Right renal pelvis (tissue), 4 donors: ENCODE results near the gene MRTFB. TPM values are rescaled to one million over a fixed set of nuclear protein-coding genes. Genes with fewer than 3 reads are reported as not detected.

Source experiments
- DNase-seq, 4 donors: peaks; one replicate each; pipeline ENCODE4 v3.0.0-alpha.2; 2013; ENCODE audit warnings: low read depth in 4 of 4, low spot score in 3 of 4, missing footprints in 1 of 4
- polyA plus RNA-seq, 4 donors: library from polyadenylated mRNA; unstranded; fragments of 120-200 nt; gene quantifications; one replicate each; pipeline ENCODE4 v1.2.1, GENCODE V29; 2013; ENCODE audit not compliant: insufficient read length in 4 of 4

MRTFB gene
- polyA plus RNA-seq, 4 donors: 29.0 to 37.4 (median 34.8) TPM

GRCh38 chr16:14131774-14132695 lies 60.9 kb downstream of the MRTFB start:
- no peak for DNase-seq

- DNase-seq: no peak
These were observed 61.6 kb downstream of the MRTFB start for GRCh38 chr16:14132696-14133048.

GRCh38 chr16:14133907-14134306 lies 62.8 kb downstream of the MRTFB start:
- DNase-seq: no peak

GRCh38 chr16:14135704-14136103 lies 64.6 kb downstream of the MRTFB start:
- DNase-seq: no peak

- DNase-seq: no peak
These were observed 68.8 kb downstream of the MRTFB start for GRCh38 chr16:14139872-14140271.

GRCh38 chr16:14140923-14141322 lies 69.8 kb downstream of the MRTFB start:
- no peak for DNase-seq

- DNase-seq: no peak
These were observed 75.3 kb downstream of the MRTFB start for GRCh38 chr16:14146445-14146844.

GRCh38 chr16:14148016-14148415 lies 76.9 kb downstream of the MRTFB start:
- DNase-seq: no peak

GRCh38 chr16:14148569-14148968 lies 77.5 kb downstream of the MRTFB start:
- DNase-seq: no peak

- no peak for DNase-seq
These were observed 79.7 kb downstream of the MRTFB start for GRCh38 chr16:14150796-14151195.

GRCh38 chr16:14151256-14152030 lies 80.3 kb downstream of the MRTFB start:
- DNase-seq: no peak

GRCh38 chr16:14155572-14156190 lies 84.6 kb downstream of the MRTFB start:
- DNase-seq: no peak

GRCh38 chr16:14164916-14165662 lies 94.0 kb downstream of the MRTFB start:
- no peak for DNase-seq

- DNase-seq: no peak
These were observed 97.0 kb downstream of the MRTFB start for GRCh38 chr16:14168146-14168545.

GRCh38 chr16:14172200-14172809 lies 101.2 kb downstream of the MRTFB start:
- no peak for DNase-seq

GRCh38 chr16:14175086-14175485 lies 104.0 kb downstream of the MRTFB start:
- DNase-seq: no peak

- no peak for DNase-seq
These were observed 106.6 kb downstream of the MRTFB start for GRCh38 chr16:14177704-14178103.

GRCh38 chr16:14179116-14179515 lies 108.0 kb downstream of the MRTFB start:
- DNase-seq: no peak

- no peak for DNase-seq
These were observed 109.4 kb downstream of the MRTFB start for GRCh38 chr16:14180481-14180944.
